ENCODE measurements around the gene GPX1.
"Not testable (repeated sequence)": the region's sequence is repeated elsewhere in the genome, so short reads cannot be mapped to it uniquely, and the experiment has no call there.

DNA sequence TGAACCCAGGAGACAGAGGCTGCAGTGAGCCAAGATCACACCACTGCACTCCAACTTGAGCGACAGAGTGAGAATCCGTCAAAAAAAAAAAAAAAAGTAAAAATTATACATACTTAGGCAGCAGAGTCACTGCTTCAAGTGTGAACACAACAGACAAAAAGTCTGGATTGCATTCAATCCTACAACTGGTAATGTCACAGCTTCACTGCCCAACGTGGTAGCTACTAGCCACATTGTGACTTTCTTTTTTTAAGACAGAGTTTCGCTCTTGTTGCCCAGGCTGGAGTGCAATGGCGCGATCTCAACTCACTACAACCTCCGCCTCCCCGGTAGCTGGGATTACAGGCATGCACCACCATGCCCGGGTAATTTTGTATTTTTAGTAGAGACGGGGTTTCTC lies 33.2 kb upstream of the GPX1 start:
- TF ChIP-seq CTCF (conservative IDR thresholded peaks at IDR 0.05; ENCODE audit: low read depth, low read length); EZH2 (IDR thresholded peaks at IDR 0.05; ENCODE audit: borderline replicate concordance, low read depth, low read length, poor library complexity, severe bottlenecking): not testable (repeated sequence)
